ENCODE measurements around the gene PYCARD. TPM values are rescaled to one million over a fixed set of nuclear protein-coding genes. Genes with fewer than 3 reads are reported as not detected.

PYCARD gene
- total RNA-seq (10 to 100 TPM; 46.4 to 59.8 TPM), polyA plus RNA-seq (ENCODE audit: insufficient read length in 6 of 6) (10 to 100 TPM; 13.2 to 21.9 (median 15.5) TPM)
- long read RNA-seq, donor 1, transcript PYCARD-201 (3 exons, 990 nt): major isoform, 30 of 37 reads
- long read RNA-seq, donor 1, transcript PYCARD-202 (2 exons, 696 nt): minor isoform, 6 of 37 reads
- long read RNA-seq, donor 1, partial matches to known transcripts: 0 of 37 reads
- long read RNA-seq, donor 1, other reads (novel, unspliced or antisense): 0 of 37 reads
- long read RNA-seq, donor 2, transcript PYCARD-201 (3 exons, 990 nt): major isoform, 21 of 26 reads
- long read RNA-seq, donor 2, partial matches to known transcripts: 0 of 26 reads
- long read RNA-seq, donor 2, other reads (novel, unspliced or antisense): 0 of 26 reads
- long read RNA-seq, donor 3, transcript PYCARD-201 (3 exons, 990 nt): major isoform, 20 of 23 reads
- long read RNA-seq, donor 3, partial matches to known transcripts: 0 of 23 reads
- long read RNA-seq, donor 3, other reads (novel, unspliced or antisense): 0 of 23 reads
- long read RNA-seq, donor 4, transcript PYCARD-202 (2 exons, 696 nt): minor isoform, 9 of 115 reads
- long read RNA-seq, donor 4, transcript PYCARD-201 (3 exons, 990 nt): major isoform, 103 of 115 reads
- long read RNA-seq, donor 4, partial matches to known transcripts: 1 of 115 reads
- long read RNA-seq, donor 4, other reads (novel, unspliced or antisense): 1 of 115 reads
- long read RNA-seq, donor 5, transcript PYCARD-201 (3 exons, 990 nt): major isoform, 20 of 23 reads
- long read RNA-seq, donor 5, partial matches to known transcripts: 0 of 23 reads
- long read RNA-seq, donor 5, other reads (novel, unspliced or antisense): 0 of 23 reads
- long read RNA-seq, donor 6, transcript PYCARD-201 (3 exons, 990 nt): major isoform, 18 of 22 reads
- long read RNA-seq, donor 6, partial matches to known transcripts: 0 of 22 reads
- long read RNA-seq, donor 6, other reads (novel, unspliced or antisense): 0 of 22 reads
- long read RNA-seq, donor 7, transcript PYCARD-204 (2 exons, 650 nt): minor isoform, 5 of 18 reads
- long read RNA-seq, donor 7, transcript PYCARD-201 (3 exons, 990 nt): major isoform, 12 of 18 reads
- long read RNA-seq, donor 7, partial matches to known transcripts: 0 of 18 reads
- long read RNA-seq, donor 7, other reads (novel, unspliced or antisense): 0 of 18 reads
- long read RNA-seq, donor 8, transcript PYCARD-201 (3 exons, 990 nt): major isoform, 16 of 23 reads
- long read RNA-seq, donor 8, partial matches to known transcripts: 0 of 23 reads
- long read RNA-seq, donor 8, other reads (novel, unspliced or antisense): 0 of 23 reads
- long read RNA-seq, donor 9: 0 reads
- long read RNA-seq, donor 10, transcript PYCARD-201 (3 exons, 990 nt): major isoform, 151 of 176 reads
- long read RNA-seq, donor 10, transcript PYCARD-202 (2 exons, 696 nt): minor isoform, 21 of 176 reads
- long read RNA-seq, donor 10, partial matches to known transcripts: 2 of 176 reads
- long read RNA-seq, donor 10, other reads (novel, unspliced or antisense): 1 of 176 reads
- long read RNA-seq, donor 11: 0 reads
- long read RNA-seq, donor 12, transcript PYCARD-201 (3 exons, 990 nt): major isoform, 11 of 12 reads
- long read RNA-seq, donor 12, partial matches to known transcripts: 0 of 12 reads
- long read RNA-seq, donor 12, other reads (novel, unspliced or antisense): 0 of 12 reads

GRCh38 chr16:31202414-31203375 lies at the start of gene PYCARD:
Gene PYCARD, minus strand, starts transcription at chr16:31202760. Its CDS starts 70 bp downstream, at chr16:31202690.
- DNase-seq: peak in 2 of 4 donors; percentile 77 to 95
- H3K4me1 ChIP-seq: peaks cover 7 to 42% of the 10 kb centered on the region in 2 donors
- ATAC-seq: peak; percentile 86
- intact Hi-C loops (cut with DNase I): no loop called here
- peak within 1 kb of the TSS; percentile 74 to 95 for H3K4me3 ChIP-seq
- TF ChIP-seq CTCF (IDR thresholded peaks at IDR 0.05): no peak
- no peaks in the 10 kb centered on the region for H3K27me3 ChIP-seq
- no peaks in the 10 kb centered on the region for H3K9me3 ChIP-seq
- peak within 1 kb of the TSS; percentile 51 to 92 for H3K27ac ChIP-seq
- H3K36me3 ChIP-seq: peaks cover 0 to 14% of the 10 kb centered on the region in 2 donors

GRCh38 chr16:31251435-31251834 lies 48.9 kb upstream of the PYCARD start:
- Histone ChIP-seq H3K9me3 (no peaks in the 10 kb centered on the region), H3K27ac (no peak overlapping the region), H3K27me3 (peaks cover 0 to under 1% of the 10 kb centered on the region in 2 donors), H3K4me1 (peaks cover 0 to 24% of the 10 kb centered on the region in 2 donors), H3K4me3 (no peak overlapping the region), H3K36me3 (no peaks in the 10 kb centered on the region)
- TF ChIP-seq CTCF (IDR thresholded peaks at IDR 0.05): no peak
- intact Hi-C loops (cut with DNase I): no loop called here
- ATAC-seq: no peak
- DNase-seq: no peak

- H3K9me3 ChIP-seq: no peaks in the 10 kb centered on the region
- H3K4me3 ChIP-seq: no peak overlapping the region
- no peaks in the 10 kb centered on the region for H3K27me3 ChIP-seq
- H3K4me1 ChIP-seq: peaks cover 0 to 24% of the 10 kb centered on the region in 2 donors
- no peaks in the 10 kb centered on the region for H3K36me3 ChIP-seq
- DNase-seq (no peak), ATAC-seq (no peak)
- TF ChIP-seq CTCF (IDR thresholded peaks at IDR 0.05): no peak
- no peak overlapping the region for H3K27ac ChIP-seq
- intact Hi-C loops (cut with DNase I): no loop called here
Measured at GRCh38 chr16:31250782-31251384, 48.3 kb upstream of the PYCARD start.

All from left lung (tissue), 14 donors.